Articular chondrocyte of knee joint (primary cell): ENCODE results near the gene RABL2B. TPM values are rescaled to one million over a fixed set of nuclear protein-coding genes. Genes with fewer than 3 reads are reported as not detected.

ENCODE experiments used
- total RNA-seq: library from RNA; depleted of rRNA; stranded (reverse); fragments of >200 nt; gene quantifications from 2 replicates; pipeline ENCODE4 v1.2.3, GENCODE V29; 2012

Gene RABL2B
- 13.2 and 17.1 TPM in 2 replicates for total RNA-seq

DNA sequence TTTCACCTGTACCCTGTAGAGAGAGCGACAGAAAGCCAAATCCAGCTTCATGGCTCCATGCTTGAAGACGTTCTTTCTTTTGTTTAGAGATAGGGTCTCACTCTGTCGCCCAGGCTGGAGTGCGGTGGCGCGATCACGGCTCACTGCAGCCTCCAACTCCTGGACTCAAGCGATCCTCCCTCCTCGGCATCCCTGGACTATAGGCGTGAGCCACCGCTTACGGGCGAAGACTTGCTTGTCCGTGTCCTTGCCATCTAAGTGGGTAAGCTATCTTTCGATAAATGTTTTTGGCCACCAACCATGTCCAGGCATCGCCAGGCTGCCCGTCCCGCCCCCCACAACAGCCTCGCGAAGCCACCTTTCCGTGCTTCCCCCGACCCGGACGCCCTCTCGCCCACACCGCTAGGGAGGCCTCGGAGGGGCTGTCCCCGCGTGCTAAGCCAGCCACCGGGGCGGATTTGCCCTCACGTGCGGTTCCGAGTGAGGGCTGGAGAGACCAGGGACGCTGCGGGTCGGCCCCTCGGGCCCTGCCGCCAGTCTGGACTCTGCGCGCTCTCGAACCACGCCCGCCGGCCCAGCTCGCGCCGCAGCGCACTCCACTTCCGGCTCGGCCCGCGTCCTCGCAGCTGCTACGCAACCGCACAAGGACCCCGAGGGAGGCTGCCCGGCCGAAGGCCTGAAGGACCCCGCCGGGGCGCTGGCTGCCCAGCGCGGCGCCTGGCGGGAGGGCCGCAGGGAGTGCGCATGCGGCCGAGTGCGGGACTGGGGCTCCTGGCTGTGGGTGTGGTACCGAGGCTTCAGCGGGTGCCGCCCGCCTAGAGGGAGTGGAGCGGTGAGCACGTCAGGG, at the start of gene RABL2B:
Gene RABL2B, minus strand, starts transcription at position 604 of the 847 bp plus-strand sequence. CDS start 1,342 bp downstream, outside the sequence.

DNA sequence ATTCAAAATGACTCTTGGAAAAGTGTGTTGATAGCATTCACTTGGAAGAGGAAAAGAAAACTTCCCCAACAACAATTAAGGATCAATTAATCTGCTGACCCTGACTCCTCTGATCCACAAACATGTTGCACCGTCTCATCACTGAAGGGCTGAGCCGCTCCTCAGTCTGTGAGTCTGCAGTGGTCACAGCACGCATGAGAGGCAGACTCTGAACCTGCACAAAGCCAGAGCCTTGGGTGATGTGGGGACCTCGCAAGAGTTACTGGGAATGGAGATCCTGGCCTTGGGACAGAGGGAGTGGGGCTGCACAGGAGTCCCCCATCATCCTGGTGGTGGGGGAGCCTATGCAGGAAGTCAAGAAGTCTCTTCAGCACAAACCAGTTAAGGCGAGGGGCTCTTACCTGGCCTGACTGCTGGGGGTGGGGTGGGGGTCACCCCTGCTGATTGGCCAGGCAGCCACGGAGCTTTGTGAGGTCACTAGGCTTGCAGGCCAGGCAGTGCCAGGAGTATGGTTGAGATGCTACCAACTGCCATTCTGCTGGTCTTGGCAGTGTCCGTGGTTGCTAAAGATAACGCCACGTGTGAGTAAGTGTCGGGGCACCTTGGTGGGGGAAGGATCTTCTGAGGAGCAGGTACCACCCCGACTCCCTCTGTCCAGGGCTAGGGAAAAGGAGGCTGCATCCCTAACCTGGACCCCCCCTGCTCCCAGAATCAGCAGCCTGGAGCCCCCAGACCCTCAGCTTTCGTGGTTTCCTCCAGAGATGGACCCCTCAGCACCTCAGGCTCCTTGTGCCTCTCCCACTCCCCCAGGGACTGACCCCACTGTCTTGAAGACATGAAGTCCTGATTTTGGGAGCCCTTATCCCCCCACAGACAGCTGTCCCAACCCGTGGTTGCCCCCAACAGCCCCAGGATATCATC, 45.4 kb downstream of the RABL2B start, which contains the start of gene ACR:
Gene ACR, plus strand, starts transcription at position 477 of the 921 bp plus-strand sequence. Its CDS starts 32 bp downstream, at position 509.

Other genes starting within 250 kb of the RABL2B start
- 0.11 and 0.13 TPM in 2 replicates for gene KLHDC7B, start 237.7 kb downstream of the RABL2B start, total RNA-seq
- gene SYCE3, start 220.7 kb downstream of the RABL2B start, total RNA-seq: not detected in 2 replicates
- gene CPT1B, start 205.2 kb downstream of the RABL2B start, total RNA-seq: 2.4 TPM in 2 replicates
- gene CHKB, start 200.8 kb downstream of the RABL2B start, total RNA-seq: 21.5 and 26.7 TPM in 2 replicates
- gene MAPK8IP2, start 182.8 kb downstream of the RABL2B start, total RNA-seq: 0.86 and 1.0 TPM in 2 replicates
- gene ARSA, start 155.5 kb downstream of the RABL2B start, total RNA-seq: 28.0 and 30.6 TPM in 2 replicates
- gene SHANK3, start 110.8 kb downstream of the RABL2B start, total RNA-seq: 0.39 and 0.54 TPM in 2 replicates
- not detected in 2 replicates for gene ACR, start 45.4 kb downstream of the RABL2B start, total RNA-seq